SK-N-SH (cell line): ENCODE data around the gene TMEM209.
"Not testable (repeated sequence)": the region's sequence is repeated elsewhere in the genome, so short reads cannot be mapped to it uniquely, and the experiment has no call there.

Experiments
- EP300 ChIP-seq, 2 experiments: IDR thresholded peaks; 2 replicates each; pipeline versions ENCODE4 v1.4.0 to v1.6.1; 2012; ENCODE audit warnings: borderline replicate concordance in 1 of 2, low read depth in 1 of 2, low read length in 1 of 2
- EZH2phosphoT487 ChIP-seq: fragments of 200-600 bp; sonication (generic); IDR thresholded peaks from 2 replicates; pipeline ENCODE4 v1.6.1; 2017; ENCODE audit warnings: low read depth, mixed run types, mild to moderate bottlenecking, antibody characterized with exemption, moderate library complexity, borderline replicate concordance
- RFX5 ChIP-seq: IDR thresholded peaks from 2 replicates; pipeline ENCODE4 v1.6.1; 2012; ENCODE audit warnings: mild to moderate bottlenecking, improper control_type of control experiment, low read length
- TF ChIP-seq, protein P1 (sequence below): fragments of 200-600 bp; sonication (generic); IDR thresholded peaks from 2 replicates; pipeline ENCODE4 v1.6.1; 2017; ENCODE audit warnings: antibody characterized with exemption, mild to moderate bottlenecking, moderate library complexity
- TF ChIP-seq, protein P2 (sequence below): IDR thresholded peaks from 2 replicates; pipeline ENCODE4 v1.6.1; 2012; ENCODE audit warnings: mild to moderate bottlenecking, low read depth, low read length, moderate library complexity
- TF ChIP-seq, protein P3 (sequence below): fragments of 150-350 bp; IDR thresholded peaks from 2 replicates; pipeline ENCODE4 v1.6.1; 2017; ENCODE audit warnings: antibody characterized with exemption, low read length, low read depth, borderline replicate concordance
- TF ChIP-seq, protein P4 (sequence below): IDR thresholded peaks from 2 replicates; pipeline ENCODE4 v1.4.0; 2012; ENCODE audit warnings: low read depth, borderline replicate concordance
- TF ChIP-seq, protein P5 (sequence below): IDR thresholded peaks from 2 replicates; pipeline ENCODE4 v1.4.0; 2012; ENCODE audit warnings: low read depth

DNA sequence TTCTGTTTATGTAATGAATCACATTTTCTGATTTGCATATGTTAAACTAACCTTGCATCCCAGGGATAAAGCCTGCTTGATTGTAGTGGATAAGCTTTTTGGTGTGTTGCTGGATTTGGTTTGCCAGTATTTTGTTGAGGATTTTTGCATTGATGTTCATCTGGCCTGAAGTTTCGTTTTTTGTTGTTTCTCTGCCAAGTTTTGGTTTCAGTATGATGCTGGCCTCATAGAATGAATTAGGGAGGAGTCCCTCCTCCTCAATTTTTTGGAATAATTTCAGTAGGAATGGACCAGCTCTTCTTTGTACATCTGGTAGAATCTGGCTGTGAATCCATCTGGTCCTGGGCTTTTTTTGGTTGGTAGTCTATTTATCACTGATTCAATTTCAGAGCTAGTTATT is 38.3 kb upstream of the TMEM209 start:
- TF ChIP-seq, protein P1, sequence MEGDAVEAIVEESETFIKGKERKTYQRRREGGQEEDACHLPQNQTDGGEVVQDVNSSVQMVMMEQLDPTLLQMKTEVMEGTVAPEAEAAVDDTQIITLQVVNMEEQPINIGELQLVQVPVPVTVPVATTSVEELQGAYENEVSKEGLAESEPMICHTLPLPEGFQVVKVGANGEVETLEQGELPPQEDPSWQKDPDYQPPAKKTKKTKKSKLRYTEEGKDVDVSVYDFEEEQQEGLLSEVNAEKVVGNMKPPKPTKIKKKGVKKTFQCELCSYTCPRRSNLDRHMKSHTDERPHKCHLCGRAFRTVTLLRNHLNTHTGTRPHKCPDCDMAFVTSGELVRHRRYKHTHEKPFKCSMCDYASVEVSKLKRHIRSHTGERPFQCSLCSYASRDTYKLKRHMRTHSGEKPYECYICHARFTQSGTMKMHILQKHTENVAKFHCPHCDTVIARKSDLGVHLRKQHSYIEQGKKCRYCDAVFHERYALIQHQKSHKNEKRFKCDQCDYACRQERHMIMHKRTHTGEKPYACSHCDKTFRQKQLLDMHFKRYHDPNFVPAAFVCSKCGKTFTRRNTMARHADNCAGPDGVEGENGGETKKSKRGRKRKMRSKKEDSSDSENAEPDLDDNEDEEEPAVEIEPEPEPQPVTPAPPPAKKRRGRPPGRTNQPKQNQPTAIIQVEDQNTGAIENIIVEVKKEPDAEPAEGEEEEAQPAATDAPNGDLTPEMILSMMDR, result not testable (repeated sequence)
- TF ChIP-seq, protein P2, sequence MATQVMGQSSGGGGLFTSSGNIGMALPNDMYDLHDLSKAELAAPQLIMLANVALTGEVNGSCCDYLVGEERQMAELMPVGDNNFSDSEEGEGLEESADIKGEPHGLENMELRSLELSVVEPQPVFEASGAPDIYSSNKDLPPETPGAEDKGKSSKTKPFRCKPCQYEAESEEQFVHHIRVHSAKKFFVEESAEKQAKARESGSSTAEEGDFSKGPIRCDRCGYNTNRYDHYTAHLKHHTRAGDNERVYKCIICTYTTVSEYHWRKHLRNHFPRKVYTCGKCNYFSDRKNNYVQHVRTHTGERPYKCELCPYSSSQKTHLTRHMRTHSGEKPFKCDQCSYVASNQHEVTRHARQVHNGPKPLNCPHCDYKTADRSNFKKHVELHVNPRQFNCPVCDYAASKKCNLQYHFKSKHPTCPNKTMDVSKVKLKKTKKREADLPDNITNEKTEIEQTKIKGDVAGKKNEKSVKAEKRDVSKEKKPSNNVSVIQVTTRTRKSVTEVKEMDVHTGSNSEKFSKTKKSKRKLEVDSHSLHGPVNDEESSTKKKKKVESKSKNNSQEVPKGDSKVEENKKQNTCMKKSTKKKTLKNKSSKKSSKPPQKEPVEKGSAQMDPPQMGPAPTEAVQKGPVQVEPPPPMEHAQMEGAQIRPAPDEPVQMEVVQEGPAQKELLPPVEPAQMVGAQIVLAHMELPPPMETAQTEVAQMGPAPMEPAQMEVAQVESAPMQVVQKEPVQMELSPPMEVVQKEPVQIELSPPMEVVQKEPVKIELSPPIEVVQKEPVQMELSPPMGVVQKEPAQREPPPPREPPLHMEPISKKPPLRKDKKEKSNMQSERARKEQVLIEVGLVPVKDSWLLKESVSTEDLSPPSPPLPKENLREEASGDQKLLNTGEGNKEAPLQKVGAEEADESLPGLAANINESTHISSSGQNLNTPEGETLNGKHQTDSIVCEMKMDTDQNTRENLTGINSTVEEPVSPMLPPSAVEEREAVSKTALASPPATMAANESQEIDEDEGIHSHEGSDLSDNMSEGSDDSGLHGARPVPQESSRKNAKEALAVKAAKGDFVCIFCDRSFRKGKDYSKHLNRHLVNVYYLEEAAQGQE, result not testable (repeated sequence)
- not testable (repeated sequence) for TF ChIP-seq EZH2phosphoT487; EP300 (IDR thresholded peaks at IDR 0.05; ENCODE audit: borderline replicate concordance in 1 of 2, low read depth in 1 of 2, low read length in 1 of 2); RFX5
- TF ChIP-seq, protein P3, sequence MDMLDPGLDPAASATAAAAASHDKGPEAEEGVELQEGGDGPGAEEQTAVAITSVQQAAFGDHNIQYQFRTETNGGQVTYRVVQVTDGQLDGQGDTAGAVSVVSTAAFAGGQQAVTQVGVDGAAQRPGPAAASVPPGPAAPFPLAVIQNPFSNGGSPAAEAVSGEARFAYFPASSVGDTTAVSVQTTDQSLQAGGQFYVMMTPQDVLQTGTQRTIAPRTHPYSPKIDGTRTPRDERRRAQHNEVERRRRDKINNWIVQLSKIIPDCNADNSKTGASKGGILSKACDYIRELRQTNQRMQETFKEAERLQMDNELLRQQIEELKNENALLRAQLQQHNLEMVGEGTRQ, result not testable (repeated sequence)
- TF ChIP-seq, protein P4, sequence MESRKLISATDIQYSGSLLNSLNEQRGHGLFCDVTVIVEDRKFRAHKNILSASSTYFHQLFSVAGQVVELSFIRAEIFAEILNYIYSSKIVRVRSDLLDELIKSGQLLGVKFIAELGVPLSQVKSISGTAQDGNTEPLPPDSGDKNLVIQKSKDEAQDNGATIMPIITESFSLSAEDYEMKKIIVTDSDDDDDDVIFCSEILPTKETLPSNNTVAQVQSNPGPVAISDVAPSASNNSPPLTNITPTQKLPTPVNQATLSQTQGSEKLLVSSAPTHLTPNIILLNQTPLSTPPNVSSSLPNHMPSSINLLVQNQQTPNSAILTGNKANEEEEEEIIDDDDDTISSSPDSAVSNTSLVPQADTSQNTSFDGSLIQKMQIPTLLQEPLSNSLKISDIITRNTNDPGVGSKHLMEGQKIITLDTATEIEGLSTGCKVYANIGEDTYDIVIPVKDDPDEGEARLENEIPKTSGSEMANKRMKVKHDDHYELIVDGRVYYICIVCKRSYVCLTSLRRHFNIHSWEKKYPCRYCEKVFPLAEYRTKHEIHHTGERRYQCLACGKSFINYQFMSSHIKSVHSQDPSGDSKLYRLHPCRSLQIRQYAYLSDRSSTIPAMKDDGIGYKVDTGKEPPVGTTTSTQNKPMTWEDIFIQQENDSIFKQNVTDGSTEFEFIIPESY, result not testable (repeated sequence)
- TF ChIP-seq, protein P5, sequence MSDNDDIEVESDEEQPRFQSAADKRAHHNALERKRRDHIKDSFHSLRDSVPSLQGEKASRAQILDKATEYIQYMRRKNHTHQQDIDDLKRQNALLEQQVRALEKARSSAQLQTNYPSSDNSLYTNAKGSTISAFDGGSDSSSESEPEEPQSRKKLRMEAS, result not testable (repeated sequence)
